Duodenal mucosa (tissue), 2 donors: Measurements from ENCODE around the gene IFITM2.
"Not testable (repeated sequence)": the region's sequence is repeated elsewhere in the genome, so short reads cannot be mapped to it uniquely, and the experiment has no call there.

Experiments used
- H3K27ac ChIP-seq: one replicate; pipeline ENCODE4 v1.7.0; 2013; ENCODE audit warnings: low read depth, low read length
- H3K27me3 ChIP-seq, 2 donors: one replicate each; pipeline ENCODE4 v1.7.0; 2013; ENCODE audit warnings: low read length in 2 of 2, control low read depth in 1 of 2; ENCODE audit not compliant: insufficient read depth in 2 of 2, control insufficient read depth in 1 of 2
- H3K36me3 ChIP-seq, 2 donors: one replicate each; pipeline ENCODE4 v1.7.0; 2013; ENCODE audit warnings: low read length in 2 of 2, control low read depth in 1 of 2; ENCODE audit not compliant: insufficient read depth in 2 of 2, control insufficient read depth in 1 of 2
- H3K4me1 ChIP-seq, 2 donors: one replicate each; pipeline ENCODE4 v1.7.0; 2013; ENCODE audit warnings: low read length in 2 of 2, control low read depth in 1 of 2; ENCODE audit not compliant: insufficient read depth in 2 of 2, control insufficient read depth in 1 of 2
- H3K4me3 ChIP-seq, 2 donors: one replicate each; pipeline ENCODE4 v1.7.0; 2013; ENCODE audit warnings: low read length in 2 of 2, low read depth in 1 of 2
- H3K9ac ChIP-seq, 2 donors: one replicate each; pipeline ENCODE4 v1.7.0; 2013; ENCODE audit warnings: low read length in 2 of 2, low read depth in 1 of 2
- H3K9me3 ChIP-seq, 2 donors: one replicate each; pipeline ENCODE4 v1.7.0; 2013; ENCODE audit warnings: low read length in 2 of 2, control low read depth in 1 of 2; ENCODE audit not compliant: control insufficient read depth in 1 of 2

IFITM2 gene

GRCh38 chr11:350033-350722 is 42.6 kb downstream of the IFITM2 start:
- H3K36me3 ChIP-seq, H3K9ac ChIP-seq, H3K27me3 ChIP-seq, H3K9me3 ChIP-seq, H3K4me3 ChIP-seq, H3K27ac ChIP-seq: not testable (repeated sequence)
- peaks cover 16 to 26% of the 10 kb centered on the region in 2 donors for H3K4me1 ChIP-seq

GRCh38 chr11:350723-351255 is 43.2 kb downstream of the IFITM2 start:
- Histone ChIP-seq H3K4me1 (peaks cover 22 to 32% of the 10 kb centered on the region in 2 donors), H3K9me3 (no peaks in the 10 kb centered on the region), H3K27me3 (peaks cover 0 to 2% of the 10 kb centered on the region in 2 donors), H3K27ac (no peak overlapping the region), H3K36me3 (no peaks in the 10 kb centered on the region), H3K4me3 (no peak overlapping the region), H3K9ac (no peak overlapping the region)

- Histone ChIP-seq H3K9me3 (no peaks in the 10 kb centered on the region), H3K4me1 (peaks cover 22 to 32% of the 10 kb centered on the region in 2 donors), H3K9ac (no peak overlapping the region), H3K4me3 (no peak overlapping the region), H3K36me3 (no peaks in the 10 kb centered on the region), H3K27me3 (peaks cover 0 to 1% of the 10 kb centered on the region in 2 donors), H3K27ac (no peak overlapping the region)
Observed at GRCh38 chr11:351411-351810, 43.8 kb downstream of the IFITM2 start.

- H3K9me3 ChIP-seq = no peaks in the 10 kb centered on the region
- H3K4me3 ChIP-seq = no peak overlapping the region
- peaks cover 22 to 32% of the 10 kb centered on the region in 2 donors for H3K4me1 ChIP-seq
- H3K36me3 ChIP-seq = no peaks in the 10 kb centered on the region
- H3K27ac ChIP-seq = peak overlapping the region; percentile 63
- H3K27me3 ChIP-seq = no peaks in the 10 kb centered on the region
- H3K9ac ChIP-seq = no peak overlapping the region
Observed at GRCh38 chr11:352456-353031, 44.9 kb downstream of the IFITM2 start.

GRCh38 chr11:353179-353873 is 45.7 kb downstream of the IFITM2 start:
- Histone ChIP-seq H3K36me3 (no peaks in the 10 kb centered on the region), H3K27ac (peak overlapping the region; percentile 63), H3K9me3 (no peaks in the 10 kb centered on the region), H3K27me3 (peaks cover 0 to 2% of the 10 kb centered on the region in 2 donors), H3K4me1 (peaks cover 22 to 32% of the 10 kb centered on the region in 2 donors), H3K4me3 (no peak overlapping the region), H3K9ac (no peak overlapping the region)

GRCh38 chr11:355581-356458 is 48.2 kb downstream of the IFITM2 start:
- peaks cover 0 to 2% of the 10 kb centered on the region in 2 donors for H3K27me3 ChIP-seq
- H3K36me3 ChIP-seq = no peaks in the 10 kb centered on the region
- peak overlapping the region; percentile 49 to 59 for H3K4me3 ChIP-seq
- peak overlapping the region; percentile 64 to 66 for H3K9ac ChIP-seq
- peaks cover 0 to under 1% of the 10 kb centered on the region in 2 donors for H3K9me3 ChIP-seq
- peaks cover 18 to 31% of the 10 kb centered on the region in 2 donors for H3K4me1 ChIP-seq
- peak overlapping the region; percentile 95 for H3K27ac ChIP-seq

- H3K4me1 ChIP-seq = peaks cover 15 to 25% of the 10 kb centered on the region in 2 donors
- no peak overlapping the region for H3K9ac ChIP-seq
Observed at GRCh38 chr11:356610-357009, 49.0 kb downstream of the IFITM2 start.

GRCh38 chr11:357582-357981 is 50.0 kb downstream of the IFITM2 start:
- H3K4me1 ChIP-seq = peaks cover 15 to 22% of the 10 kb centered on the region in 2 donors
- H3K9ac ChIP-seq = no peak overlapping the region
- H3K9me3 ChIP-seq = peaks cover 4 to 5% of the 10 kb centered on the region in 2 donors
- H3K36me3 ChIP-seq = no peaks in the 10 kb centered on the region
- peaks cover 0 to 2% of the 10 kb centered on the region in 2 donors for H3K27me3 ChIP-seq
- H3K27ac ChIP-seq = no peak overlapping the region
- H3K4me3 ChIP-seq = no peak overlapping the region

More at GRCh38 chr11:356610-357009, 49.0 kb downstream of the IFITM2 start:
- Histone ChIP-seq H3K4me3 (no peak overlapping the region), H3K9me3 (peaks cover 4 to 5% of the 10 kb centered on the region in 2 donors), H3K27me3 (peaks cover 0 to 2% of the 10 kb centered on the region in 2 donors), H3K36me3 (no peaks in the 10 kb centered on the region), H3K27ac (no peak overlapping the region)

GRCh38 chr11:358129-358800 is 50.6 kb downstream of the IFITM2 start:
- H3K27ac ChIP-seq = no peak overlapping the region
- H3K4me1 ChIP-seq = peaks cover 15% of the 10 kb centered on the region in 2 donors
- peaks cover 4 to 5% of the 10 kb centered on the region in 2 donors for H3K9me3 ChIP-seq
- peaks cover 0 to 2% of the 10 kb centered on the region in 2 donors for H3K27me3 ChIP-seq
- no peaks in the 10 kb centered on the region for H3K36me3 ChIP-seq
- no peak overlapping the region for H3K4me3 ChIP-seq
- no peak overlapping the region for H3K9ac ChIP-seq
